Natural killer cell treated with Interleukin-12 subunit alpha and Interleukin-12 subunit beta and Interleukin-15 and Interleukin-18, amount 100 ng/mL, for 72 hours (primary cell): ENCODE data around the gene LIF. TPM values are rescaled to one million over a fixed set of nuclear protein-coding genes. Genes with fewer than 3 reads are reported as not detected.

ENCODE experiments used
- ATAC-seq, 2 donors: fragments of 150-1000 bp; cut with Tn5 transposase in 1 of 2; sonication (Bioruptor Pico), chemical (Tn5 transposase) in 1 of 2; 2 replicates each; pipeline ENCODE4 v1.10.0; 2021
- DNase-seq: peaks from one replicate; pipeline ENCODE4 v3.0.0; 2022; ENCODE audit warnings: low spot score
- H3K27ac Mint-ChIP-seq, 2 donors: 1 replicate in 1 of 2; 2 replicates in 1 of 2; pipeline ENCODE4 v1.8.0; 2022; ENCODE audit warnings: mixed read lengths in 2 of 2, mild to moderate bottlenecking in 1 of 2, moderate library complexity in 1 of 2
- H3K27me3 Mint-ChIP-seq, 2 donors: 1 replicate in 1 of 2; 2 replicates in 1 of 2; pipeline ENCODE4 v1.8.0; 2022; ENCODE audit warnings: mixed read lengths in 2 of 2
- H3K36me3 Mint-ChIP-seq: one replicate; pipeline ENCODE4 v1.8.0; 2022; ENCODE audit warnings: mixed read lengths
- H3K4me1 Mint-ChIP-seq, 2 donors: 1 replicate in 1 of 2; 2 replicates in 1 of 2; pipeline ENCODE4 v1.8.0; 2022; ENCODE audit warnings: low read depth in 2 of 2, mixed read lengths in 2 of 2, mild to moderate bottlenecking in 1 of 2
- H3K4me3 Mint-ChIP-seq: one replicate; pipeline ENCODE4 v1.8.0; 2022; ENCODE audit warnings: mixed read lengths
- H3K9me3 Mint-ChIP-seq: 2 replicates; pipeline ENCODE4 v1.8.0; 2022; ENCODE audit warnings: mixed read lengths
- total RNA-seq, 2 donors: library from RNA; stranded (reverse); gene quantifications; one replicate each; pipeline ENCODE4 v1.2.3, GENCODE V29; 2022

Gene LIF
- total RNA-seq, 2 donors from 2014 or later = 63.3 to 125 TPM

GRCh38 chr22:30249049-30250038 lies 2.8 kb upstream of the LIF start:
- Mint-ChIP-seq H3K4me1 (peaks cover 30 to 42% of the 10 kb centered on the region in 2 donors), H3K9me3 (no peaks in the 10 kb centered on the region), H3K4me3 (no peak overlapping the region), H3K36me3 (no peaks in the 10 kb centered on the region), H3K27ac (peak overlapping the region in 1 of 2 donors; percentile 40), H3K27me3 (peaks cover 18 to 29% of the 10 kb centered on the region in 2 donors)
- no peak for ATAC-seq
- DNase-seq = no peak

GRCh38 chr22:30248484-30248883 lies 1.9 kb upstream of the LIF start:
- ATAC-seq = no peak
- Mint-ChIP-seq H3K4me1 (peaks cover 30 to 42% of the 10 kb centered on the region in 2 donors), H3K27me3 (peaks cover 18 to 29% of the 10 kb centered on the region in 2 donors), H3K27ac (peak overlapping the region in 1 of 2 donors; percentile 40), H3K9me3 (no peaks in the 10 kb centered on the region), H3K36me3 (no peaks in the 10 kb centered on the region), H3K4me3 (peak overlapping the region; percentile 39)
- no peak for DNase-seq

GRCh38 chr22:30247974-30248373 lies 1.4 kb upstream of the LIF start:
- ATAC-seq = no peak
- H3K4me1 Mint-ChIP-seq = peaks cover 29 to 39% of the 10 kb centered on the region in 2 donors
- DNase-seq = no peak

GRCh38 chr22:30247561-30247960 lies 1.0 kb upstream of the LIF start:
- Mint-ChIP-seq H3K36me3 (no peaks in the 10 kb centered on the region), H3K27ac (peak overlapping the region in 1 of 2 donors; percentile 6), H3K4me1 (peaks cover 25 to 35% of the 10 kb centered on the region in 2 donors), H3K9me3 (no peaks in the 10 kb centered on the region), H3K4me3 (peak overlapping the region; percentile 30), H3K27me3 (peaks cover 18 to 29% of the 10 kb centered on the region in 2 donors)
- ATAC-seq (no peak), DNase-seq (no peak)

More at GRCh38 chr22:30247974-30248373, 1.4 kb upstream of the LIF start:
- Mint-ChIP-seq H3K9me3 (no peaks in the 10 kb centered on the region), H3K27ac (peak overlapping the region in 1 of 2 donors; percentile 40), H3K4me3 (peak overlapping the region; percentile 39), H3K36me3 (no peaks in the 10 kb centered on the region), H3K27me3 (peaks cover 18 to 29% of the 10 kb centered on the region in 2 donors)

GRCh38 chr22:30246814-30247376 lies 336 bp upstream of the LIF start:
- peak overlapping the region; percentile 91 for H3K4me3 Mint-ChIP-seq
- ATAC-seq = peak in 1 of 2 donors; percentile 5
- H3K27ac Mint-ChIP-seq = peak overlapping the region; percentile 15 to 60
- peaks cover 24 to 34% of the 10 kb centered on the region in 2 donors for H3K4me1 Mint-ChIP-seq
- no peaks in the 10 kb centered on the region for H3K9me3 Mint-ChIP-seq
- H3K36me3 Mint-ChIP-seq = no peaks in the 10 kb centered on the region
- DNase-seq = no peak
- H3K27me3 Mint-ChIP-seq = peaks cover 18 to 29% of the 10 kb centered on the region in 2 donors

GRCh38 chr22:30245181-30245984 lies 1.2 kb downstream of the LIF start:
- H3K4me1 Mint-ChIP-seq = peaks cover 24 to 34% of the 10 kb centered on the region in 2 donors
- ATAC-seq (no peak), DNase-seq (no peak)
- peaks cover 18 to 29% of the 10 kb centered on the region in 2 donors for H3K27me3 Mint-ChIP-seq
- no peaks in the 10 kb centered on the region for H3K9me3 Mint-ChIP-seq
- H3K27ac Mint-ChIP-seq = peak overlapping the region; percentile 15 to 60
- no peaks in the 10 kb centered on the region for H3K36me3 Mint-ChIP-seq
- H3K4me3 Mint-ChIP-seq = peak overlapping the region; percentile 91

GRCh38 chr22:30244641-30245040 lies 1.9 kb downstream of the LIF start:
- H3K27me3 Mint-ChIP-seq = peaks cover 18 to 29% of the 10 kb centered on the region in 2 donors
- H3K4me1 Mint-ChIP-seq = peaks cover 24 to 34% of the 10 kb centered on the region in 2 donors
- no peaks in the 10 kb centered on the region for H3K36me3 Mint-ChIP-seq
- H3K27ac Mint-ChIP-seq = peak overlapping the region; percentile 28 to 65
- H3K9me3 Mint-ChIP-seq = no peaks in the 10 kb centered on the region
- H3K4me3 Mint-ChIP-seq = peak overlapping the region; percentile 91
- DNase-seq (no peak), ATAC-seq (no peak)

GRCh38 chr22:30244066-30244465 lies 2.5 kb downstream of the LIF start:
- Mint-ChIP-seq H3K27me3 (peaks cover 18 to 29% of the 10 kb centered on the region in 2 donors), H3K27ac (peak overlapping the region; percentile 28 to 65), H3K36me3 (no peaks in the 10 kb centered on the region), H3K4me3 (peak overlapping the region; percentile 91), H3K9me3 (no peaks in the 10 kb centered on the region), H3K4me1 (peaks cover 24 to 34% of the 10 kb centered on the region in 2 donors)
- DNase-seq (no peak), ATAC-seq (no peak)

GRCh38 chr22:30243661-30244060 lies 2.9 kb downstream of the LIF start:
- Mint-ChIP-seq H3K9me3 (no peaks in the 10 kb centered on the region), H3K4me1 (peaks cover 23 to 31% of the 10 kb centered on the region in 2 donors), H3K36me3 (no peaks in the 10 kb centered on the region), H3K27me3 (peaks cover 17 to 27% of the 10 kb centered on the region in 2 donors), H3K27ac (peak overlapping the region in 1 of 2 donors; percentile 28), H3K4me3 (peak overlapping the region; percentile 91)
- ATAC-seq = no peak
- no peak for DNase-seq

GRCh38 chr22:30241576-30242371 lies 4.8 kb downstream of the LIF start:
- Mint-ChIP-seq H3K4me3 (no peak overlapping the region), H3K9me3 (no peaks in the 10 kb centered on the region), H3K36me3 (no peaks in the 10 kb centered on the region), H3K27me3 (peaks cover 7 to 11% of the 10 kb centered on the region in 2 donors), H3K27ac (no peak overlapping the region), H3K4me1 (peaks cover 12 to 15% of the 10 kb centered on the region in 2 donors)
- ATAC-seq (no peak), DNase-seq (no peak)

- Mint-ChIP-seq H3K36me3 (no peaks in the 10 kb centered on the region), H3K4me3 (no peak overlapping the region), H3K27ac (no peak overlapping the region), H3K4me1 (peaks cover 5% of the 10 kb centered on the region in 2 donors), H3K9me3 (no peaks in the 10 kb centered on the region), H3K27me3 (peaks cover under 1 to 4% of the 10 kb centered on the region in 2 donors)
- ATAC-seq (no peak), DNase-seq (no peak)
Observed at GRCh38 chr22:30240541-30241417, 5.8 kb downstream of the LIF start.
